GM21723 (cell line): ENCODE results near the gene GLIPR1.
"Not testable (repeated sequence)": the region's sequence is repeated elsewhere in the genome, so short reads cannot be mapped to it uniquely, and the experiment has no call there.

Experiments
- ATAC-seq: cut with Tn5 transposase; IDR thresholded peaks from one replicate; pipeline ENCODE4 v1.9.1; 2021; ENCODE audit warnings: mild to moderate bottlenecking, moderate library complexity; ENCODE audit not compliant: unreplicated experiment

Gene GLIPR1

DNA sequence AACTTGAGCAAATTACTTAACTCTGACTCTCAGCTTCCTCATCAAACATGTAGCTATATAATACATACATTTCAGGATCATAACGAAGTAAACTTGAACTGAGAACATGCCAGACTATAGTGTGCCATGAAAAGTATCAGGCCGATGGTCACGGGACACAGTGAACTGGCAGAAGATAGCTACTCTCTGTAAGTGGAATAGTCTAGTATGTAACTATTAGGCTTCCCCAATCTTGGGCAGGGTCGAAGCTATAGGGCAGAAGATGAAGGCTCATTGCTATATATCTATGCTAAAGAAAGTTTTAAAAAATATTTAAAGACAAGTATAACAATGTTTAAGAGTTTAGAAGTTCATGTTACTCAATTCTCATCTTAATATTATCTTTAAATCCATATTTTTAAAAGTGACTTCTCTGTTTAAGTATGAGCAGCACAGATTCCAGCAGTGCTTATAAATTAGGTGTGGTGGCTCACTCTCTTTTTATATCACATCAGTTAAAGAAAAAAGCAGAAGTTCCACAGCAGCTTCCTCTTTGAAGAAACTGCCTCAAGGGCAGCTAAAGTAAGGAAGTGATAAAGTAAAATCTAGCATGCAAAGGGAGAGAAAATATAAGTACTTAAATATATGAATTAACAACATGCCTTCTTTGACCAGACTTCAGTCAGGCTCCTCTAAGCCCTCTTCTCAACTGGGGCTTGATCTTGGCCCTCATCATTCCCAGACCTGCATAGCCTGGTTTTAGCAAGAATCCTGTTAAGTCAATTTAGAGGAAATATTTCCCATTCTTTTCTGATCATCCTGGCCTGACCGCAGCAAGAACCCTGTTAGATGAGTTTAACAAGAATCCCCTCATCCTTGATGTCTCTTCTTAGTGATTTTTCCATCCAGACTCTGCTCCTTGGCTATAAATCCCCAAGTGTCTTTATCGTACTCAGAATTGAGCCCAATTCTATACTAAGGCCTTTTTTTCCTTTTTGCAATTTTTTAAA lies 8.4 kb upstream of the GLIPR1 start:
- ATAC-seq, result peak; percentile 70

DNA sequence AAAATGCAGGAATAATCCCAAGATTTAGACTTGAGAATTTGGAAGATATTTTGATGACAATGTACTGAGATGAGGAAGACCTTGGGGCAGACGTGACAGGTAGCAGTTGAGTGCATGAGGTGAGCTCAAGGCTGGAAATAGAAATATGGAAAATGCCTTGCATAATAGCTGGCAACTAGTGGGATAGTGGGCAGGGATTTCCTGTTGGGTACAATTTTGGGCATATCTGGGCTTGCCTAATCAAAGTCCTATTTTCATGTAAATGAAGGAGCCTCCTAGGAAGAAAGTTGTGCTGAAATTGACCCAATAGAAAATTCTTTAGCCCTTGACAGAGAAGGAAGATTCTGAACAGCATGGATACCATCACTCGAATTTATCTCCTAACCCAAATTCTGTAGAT lies 6.4 kb upstream of the GLIPR1 start:
- no peak for ATAC-seq

DNA sequence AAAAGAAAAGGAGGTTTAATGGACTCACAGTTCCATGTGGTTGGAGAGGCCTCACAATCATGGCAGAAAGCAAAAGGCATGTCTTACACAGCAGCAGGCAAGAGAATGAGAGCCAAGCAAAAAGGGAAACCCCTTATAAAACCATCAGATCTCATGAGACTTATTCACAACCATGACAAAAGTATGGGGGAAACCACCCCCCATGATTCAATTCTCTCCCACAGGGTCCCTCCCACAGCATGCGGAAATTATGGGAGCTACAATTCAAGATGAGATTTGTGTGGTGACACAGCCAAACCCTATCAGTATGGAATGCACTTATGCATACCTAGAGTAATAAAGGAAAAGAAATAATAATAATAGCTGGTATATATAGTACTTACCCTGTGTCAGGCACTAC lies 4.5 kb upstream of the GLIPR1 start:
- ATAC-seq, result no peak

DNA sequence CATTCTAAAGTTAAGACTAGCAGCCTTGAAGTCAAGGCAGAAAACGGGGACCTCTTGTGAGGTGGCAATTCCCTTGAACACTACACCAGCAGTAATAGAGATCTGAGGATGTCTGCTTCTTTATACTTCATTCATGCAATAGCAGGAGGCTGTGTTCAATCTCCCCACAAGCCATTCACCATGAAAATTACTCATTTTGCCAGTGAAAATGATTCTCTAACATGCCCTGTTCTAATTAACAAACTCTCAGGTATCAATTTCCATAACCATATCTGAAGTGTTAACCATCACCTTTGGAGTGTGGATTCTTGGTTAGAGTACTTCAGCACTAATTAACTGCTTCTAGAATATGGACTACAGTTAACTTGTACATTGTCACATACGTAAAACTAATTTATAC lies 3.4 kb upstream of the GLIPR1 start:
- no peak for ATAC-seq

DNA sequence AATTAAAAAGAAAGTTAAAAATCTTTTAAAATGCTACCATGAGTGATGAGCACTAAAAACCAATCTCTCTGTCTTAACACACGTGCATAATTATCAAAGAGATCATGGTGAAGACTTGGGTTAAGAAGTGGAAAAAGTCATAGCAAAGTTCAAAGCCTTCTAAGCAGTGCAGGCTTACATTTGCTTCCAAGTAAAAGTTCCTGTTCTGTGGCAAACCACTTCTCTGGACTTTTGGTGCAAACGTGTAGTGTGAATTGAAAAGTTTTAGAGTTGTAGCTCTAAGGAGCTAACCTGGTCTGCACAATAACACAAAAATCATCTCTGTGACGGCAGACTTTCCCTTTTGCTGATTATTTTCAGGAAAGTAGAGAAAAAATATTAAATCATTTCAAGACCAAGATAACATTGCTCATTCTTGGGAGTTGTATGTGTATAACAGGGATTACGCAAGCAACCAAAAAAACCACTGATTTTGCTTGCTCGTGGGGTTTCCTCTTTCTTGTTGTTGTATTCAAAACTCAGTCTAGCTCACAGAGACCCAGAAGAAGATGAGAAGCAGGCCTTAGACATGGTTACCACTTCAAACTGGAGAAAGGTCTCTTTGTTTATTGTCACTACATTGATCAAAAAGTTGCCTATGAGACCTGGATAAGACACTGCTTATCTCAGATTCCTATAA lies 2.3 kb upstream of the GLIPR1 start:
- ATAC-seq, result no peak

DNA sequence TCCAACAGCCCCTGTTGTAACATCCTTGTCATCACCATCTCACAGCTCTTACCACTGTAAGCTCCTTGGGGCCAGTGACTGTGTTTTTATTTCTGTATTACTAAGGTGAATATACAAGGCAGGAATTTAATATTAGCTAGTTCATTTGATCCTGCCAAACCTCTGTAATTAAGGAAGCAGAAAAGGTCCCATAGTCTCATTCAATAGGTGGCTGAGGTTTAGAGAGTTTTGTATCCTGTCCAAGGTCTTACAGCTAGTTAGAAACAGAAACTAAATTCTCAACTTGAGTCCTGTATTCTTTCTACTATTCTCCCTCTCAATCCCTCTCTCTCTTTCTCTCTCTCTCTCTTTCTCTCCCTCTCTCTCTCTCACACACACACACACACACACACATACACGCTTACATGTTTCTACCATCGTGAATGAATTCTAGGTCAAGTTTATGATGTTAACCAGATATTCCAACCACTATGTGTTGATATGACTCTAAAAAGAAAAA lies 543 bp upstream of the GLIPR1 start:
- peak; percentile 45 for ATAC-seq

DNA sequence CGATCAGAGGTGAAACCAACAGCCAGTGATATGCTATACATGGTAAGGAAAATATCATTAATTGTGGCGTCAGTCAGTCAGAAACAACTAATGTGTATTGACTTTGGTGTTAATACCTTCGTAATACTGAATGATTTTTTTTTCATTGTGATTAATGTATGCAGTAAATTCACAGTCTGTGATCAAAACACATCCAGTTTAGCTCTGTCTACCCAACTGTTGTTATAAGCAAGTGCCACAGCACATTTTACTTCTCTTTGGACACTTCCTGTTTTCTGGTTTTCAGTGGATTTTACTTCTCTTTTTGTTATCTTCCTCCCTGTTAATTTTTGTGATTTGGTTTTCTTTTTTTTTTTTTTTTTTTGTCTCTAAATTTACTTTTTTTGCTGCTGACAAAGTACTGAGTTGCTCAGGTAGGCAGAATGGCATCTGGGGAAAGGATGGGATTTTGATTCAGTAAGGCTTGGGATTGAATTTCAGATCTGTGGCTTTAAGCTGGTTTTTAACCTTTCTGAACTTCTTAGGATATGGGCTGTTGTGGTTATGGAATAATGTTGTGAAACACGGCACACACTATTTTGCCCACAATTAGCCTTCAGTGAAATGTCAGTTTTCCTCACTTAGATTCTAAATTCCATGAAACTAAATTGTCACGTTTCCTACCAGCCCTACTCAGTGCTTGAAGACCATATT lies 604 bp downstream of the GLIPR1 start:
- ATAC-seq, result peak; percentile 25

DNA sequence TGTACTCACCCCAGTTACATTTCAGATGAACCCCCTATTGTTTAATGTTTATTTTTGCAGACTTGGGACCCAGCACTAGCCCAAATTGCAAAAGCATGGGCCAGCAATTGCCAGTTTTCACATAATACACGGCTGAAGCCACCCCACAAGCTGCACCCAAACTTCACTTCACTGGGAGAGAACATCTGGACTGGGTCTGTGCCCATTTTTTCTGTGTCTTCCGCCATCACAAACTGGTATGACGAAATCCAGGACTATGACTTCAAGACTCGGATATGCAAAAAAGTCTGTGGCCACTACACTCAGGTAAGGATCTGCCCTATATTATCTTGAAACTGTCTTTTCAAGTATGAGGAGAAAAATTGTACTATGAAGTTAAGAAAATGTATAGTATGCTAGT lies 1.2 kb downstream of the GLIPR1 start:
- ATAC-seq, result no peak

DNA sequence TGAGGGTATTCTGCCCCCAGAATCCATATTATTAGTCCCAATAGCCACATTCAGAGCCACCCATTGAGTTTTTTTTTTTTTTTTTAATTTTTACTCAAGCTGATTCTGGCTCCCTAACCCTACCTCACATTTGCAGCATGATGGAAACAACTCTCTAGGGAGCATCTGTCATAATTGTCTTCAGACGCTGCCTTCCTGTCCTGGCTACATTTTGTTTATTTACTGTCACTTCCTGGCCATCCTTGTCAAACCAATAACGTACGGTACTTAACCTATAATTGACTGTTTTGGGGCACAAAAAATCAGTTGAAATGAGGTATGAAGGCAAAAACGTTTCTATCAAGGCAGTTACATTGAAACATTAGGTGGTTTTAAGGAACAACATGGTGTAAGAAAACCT lies 2.1 kb downstream of the GLIPR1 start:
- ATAC-seq, result no peak

DNA sequence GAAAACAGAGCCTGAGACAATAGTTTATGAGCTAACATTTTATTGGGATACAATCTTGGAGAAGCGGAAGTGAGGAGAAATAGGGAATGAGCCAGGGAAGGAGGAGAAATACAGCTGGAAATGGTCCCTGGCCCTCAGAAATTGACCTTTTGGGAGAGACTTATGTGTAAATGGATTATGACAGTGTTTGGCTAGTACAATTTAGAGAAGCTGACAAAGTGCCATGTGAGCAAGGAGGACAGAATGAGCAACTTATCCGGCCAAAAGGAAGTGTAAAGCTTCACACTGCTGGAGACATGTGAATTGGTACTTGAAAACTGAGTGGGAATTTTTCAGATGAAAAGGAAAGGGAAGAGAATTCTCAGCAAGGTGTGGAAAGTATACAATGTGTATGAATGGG lies 2.9 kb downstream of the GLIPR1 start:
- no peak for ATAC-seq

DNA sequence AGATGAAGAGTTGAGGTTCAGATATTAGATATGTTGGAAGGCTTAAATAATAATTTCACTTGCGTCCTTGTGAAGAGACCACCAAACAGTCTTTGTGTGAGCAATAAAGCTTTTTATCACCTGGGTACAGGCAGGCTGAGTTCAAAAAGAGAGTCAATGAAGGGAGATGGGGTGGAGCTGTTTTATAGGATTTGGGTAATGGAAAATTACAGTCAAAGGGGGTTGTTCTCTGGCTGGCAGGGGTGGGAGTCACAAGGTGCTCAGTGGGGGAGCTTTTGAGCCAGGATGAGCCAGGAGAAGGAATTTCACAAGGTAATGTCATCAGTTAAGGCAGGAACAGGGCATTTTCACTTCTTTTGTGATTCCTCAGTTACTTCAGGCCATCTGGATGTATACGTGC lies 3.9 kb downstream of the GLIPR1 start:
- ATAC-seq, result not testable (repeated sequence)

DNA sequence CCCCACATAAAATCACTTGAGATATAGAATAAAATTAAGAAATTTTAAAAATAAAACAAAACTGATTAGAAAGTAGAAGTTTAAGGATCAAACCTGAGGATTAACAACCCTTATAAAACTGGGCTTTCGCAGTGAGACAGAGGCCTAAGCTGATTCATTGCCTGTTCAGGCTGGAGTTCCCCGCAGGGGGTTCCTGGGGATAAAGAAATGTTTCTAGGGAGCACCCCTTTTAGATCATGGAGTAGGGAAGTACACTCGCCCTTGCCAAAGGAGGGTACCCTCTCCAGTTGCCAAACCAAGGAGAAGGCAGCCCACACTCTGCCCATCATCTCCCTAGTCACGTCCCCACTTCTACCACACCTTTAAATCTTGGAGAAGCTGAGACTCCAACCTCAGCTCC lies 6.8 kb downstream of the GLIPR1 start:
- ATAC-seq, result no peak

DNA sequence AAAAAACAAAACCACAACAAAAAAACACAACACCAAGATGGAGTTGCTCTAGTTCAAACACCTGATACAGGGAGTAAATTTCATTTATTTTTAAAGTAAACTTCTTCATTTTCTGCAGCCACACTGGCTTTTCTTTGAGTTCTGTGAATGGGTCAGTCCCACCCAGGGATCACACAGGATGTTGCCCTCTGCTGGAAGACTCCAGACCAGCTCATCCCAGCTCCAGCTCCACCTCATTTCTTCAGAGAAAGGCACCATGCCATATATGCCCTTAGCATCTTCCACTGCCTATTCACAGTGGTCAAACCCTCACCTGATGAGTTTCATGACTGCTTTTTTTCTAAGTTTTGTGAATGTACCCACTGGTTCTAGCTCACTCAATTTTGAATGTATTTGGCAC lies 8.0 kb downstream of the GLIPR1 start:
- ATAC-seq, result peak; percentile 42

DNA sequence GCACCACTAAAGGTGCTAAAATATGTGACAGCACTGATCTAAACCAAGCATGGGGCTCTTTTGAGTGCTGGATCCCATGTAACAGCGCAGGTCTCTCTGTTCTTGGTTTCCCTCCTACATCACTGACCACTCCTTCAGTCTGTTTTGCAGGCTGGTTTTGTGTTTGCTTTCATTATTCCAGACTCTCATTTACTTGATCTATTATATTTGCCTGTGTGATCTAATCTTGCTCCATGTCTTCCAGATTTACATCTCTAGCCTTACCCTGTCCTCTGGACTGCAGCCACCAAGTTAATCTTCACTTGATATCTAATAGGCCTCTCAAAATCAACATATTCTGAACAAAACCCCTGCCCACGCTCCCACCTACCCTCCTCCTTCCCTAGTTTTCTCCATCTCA lies 8.6 kb downstream of the GLIPR1 start:
- ATAC-seq, result no peak

DNA sequence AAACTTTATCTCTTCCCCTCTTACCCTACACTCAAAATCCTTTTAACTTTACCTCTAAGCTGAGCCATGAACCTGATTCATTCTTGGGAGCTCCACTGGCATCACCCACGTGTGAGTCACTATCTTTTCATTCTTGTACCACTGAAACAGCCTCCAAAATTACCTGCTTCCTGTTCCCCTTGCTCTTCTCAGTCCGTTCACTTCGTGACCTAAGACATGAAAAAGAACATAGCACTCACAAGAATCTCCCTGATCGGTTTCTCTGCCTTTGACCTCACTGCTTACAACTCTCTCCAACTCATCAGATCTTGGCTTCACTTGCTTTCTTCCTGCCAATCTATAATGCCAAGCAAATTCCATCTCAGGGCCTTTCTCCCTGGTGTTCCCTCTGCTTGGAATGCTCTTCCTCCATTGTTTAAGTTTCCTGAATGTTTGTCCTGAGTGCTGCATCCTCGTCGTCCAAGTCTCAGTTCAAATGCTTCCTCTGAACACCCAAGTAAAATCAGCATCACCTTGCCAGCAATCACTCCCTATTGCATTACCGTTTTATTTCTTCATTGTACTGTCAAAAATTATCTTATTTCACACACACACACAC lies 9.2 kb downstream of the GLIPR1 start:
- peak; percentile 49 for ATAC-seq

DNA sequence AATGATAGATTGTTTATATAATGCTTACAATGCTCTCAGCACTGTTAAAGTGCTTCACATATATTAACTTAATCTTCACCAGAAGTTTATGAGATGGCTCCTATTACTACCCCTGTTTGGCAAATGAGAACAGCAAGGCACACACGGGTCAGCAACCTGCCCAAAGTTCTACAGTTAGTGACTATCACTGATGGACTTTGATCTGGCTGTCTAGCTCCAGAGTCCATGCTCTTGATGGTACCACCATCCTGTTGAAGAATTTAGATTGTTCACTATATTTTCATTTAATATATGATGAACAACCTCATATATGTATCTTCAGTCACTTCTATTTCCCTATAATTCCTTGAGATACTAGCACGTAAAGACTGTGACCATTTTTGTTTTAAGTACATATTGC lies 10.6 kb downstream of the GLIPR1 start:
- no peak for ATAC-seq

DNA sequence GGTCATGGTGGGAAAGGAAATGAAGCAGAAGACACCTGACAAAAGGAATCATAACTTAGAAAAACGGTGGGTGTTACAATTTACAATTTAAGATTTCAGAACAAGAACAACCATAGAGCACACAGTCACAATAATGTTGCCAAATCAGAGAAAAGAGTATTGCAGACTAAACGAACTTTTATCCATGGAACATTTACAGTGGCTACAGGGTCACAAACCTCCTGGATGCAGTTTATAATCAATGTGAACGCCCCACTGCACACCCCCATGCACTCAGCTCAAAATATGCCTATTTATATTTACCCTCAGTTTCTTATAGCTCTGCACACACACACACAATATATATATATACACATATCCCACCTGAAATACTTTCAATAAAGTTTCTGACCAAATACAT lies 22.9 kb downstream of the GLIPR1 start:
- ATAC-seq, result no peak

DNA sequence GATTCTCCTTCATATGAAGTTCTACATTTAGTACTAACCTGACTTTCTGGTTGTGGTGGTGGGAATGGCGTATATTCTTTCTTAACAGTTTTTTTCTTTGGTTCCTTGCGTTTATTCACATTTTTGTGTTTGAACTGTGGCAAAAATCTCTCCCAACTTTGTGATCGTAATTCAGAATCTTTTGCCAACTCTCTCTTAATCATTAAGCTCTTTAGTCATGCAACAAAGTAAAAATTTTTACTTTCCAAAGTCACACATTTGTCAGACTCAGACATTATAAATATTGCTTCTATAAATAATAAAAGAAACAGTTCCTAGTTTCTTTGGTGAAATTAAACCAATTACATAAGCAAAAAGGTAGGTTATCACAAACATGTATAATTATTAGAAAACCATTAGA lies 23.3 kb downstream of the GLIPR1 start:
- no peak for ATAC-seq

DNA sequence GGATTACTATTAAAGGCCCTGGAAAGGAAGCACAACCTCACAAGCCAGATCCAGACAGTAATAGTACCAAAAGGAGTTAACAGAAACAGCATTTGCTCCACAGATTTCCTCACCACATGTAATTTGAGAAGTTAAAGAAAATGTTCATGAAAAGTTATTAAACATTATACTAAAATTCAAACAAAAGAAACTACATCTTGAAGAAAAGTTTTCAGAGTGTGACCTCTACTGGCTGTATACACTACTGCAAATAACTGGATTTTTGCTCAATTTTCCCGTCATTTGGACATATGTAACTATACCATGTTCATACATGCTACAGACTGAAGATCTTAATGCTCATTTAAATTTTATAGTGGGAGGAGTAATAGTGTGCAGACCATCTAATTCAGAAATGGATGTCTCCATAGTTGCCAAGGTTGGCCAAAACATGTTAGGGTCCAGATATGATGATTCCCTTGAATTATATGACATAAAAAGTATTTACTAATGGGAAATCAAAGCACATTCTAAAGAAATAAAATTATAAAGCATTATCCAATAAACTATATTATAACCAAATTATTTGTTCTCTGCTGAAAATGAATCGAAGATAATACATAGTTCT lies 25.3 kb downstream of the GLIPR1 start:
- ATAC-seq, result no peak

DNA sequence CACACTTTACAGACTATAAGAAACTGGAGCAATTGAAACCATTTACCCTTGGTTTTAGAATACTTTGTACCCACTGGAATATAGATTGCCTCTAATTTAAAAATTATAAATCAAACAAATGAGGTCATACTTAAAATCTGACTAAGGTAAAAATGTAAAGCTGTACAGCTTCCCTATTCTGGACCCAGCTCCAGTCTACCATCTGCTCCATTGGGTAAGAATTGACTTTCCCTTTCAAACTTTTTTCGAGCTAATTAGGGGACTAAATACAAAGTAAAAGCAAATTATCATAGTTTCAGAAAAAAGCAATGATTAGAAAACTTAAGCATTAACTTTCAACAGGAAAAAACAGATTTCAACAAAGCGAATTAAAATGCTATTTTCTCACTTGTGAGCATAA lies 26.5 kb downstream of the GLIPR1 start:
- ATAC-seq, result no peak

DNA sequence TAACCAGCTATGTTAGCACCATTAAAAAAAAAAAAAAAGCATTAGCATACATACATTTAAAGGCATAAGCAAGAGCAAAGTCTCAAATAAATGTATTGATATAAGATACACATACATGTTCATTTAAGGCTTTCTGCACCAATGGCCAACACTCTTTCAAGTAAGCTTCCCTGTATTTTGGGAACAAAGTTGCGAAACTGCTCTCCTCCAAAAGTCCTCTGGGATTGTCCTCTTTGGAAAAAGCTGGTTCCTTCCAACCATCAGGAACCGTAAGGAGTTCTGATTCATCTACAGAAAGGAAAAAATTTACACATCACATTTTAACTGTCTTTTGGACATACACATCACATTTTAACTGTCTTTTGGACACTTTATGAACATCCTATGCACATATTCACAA lies 27.6 kb downstream of the GLIPR1 start:
- ATAC-seq, result no peak
